Stimulated activated naive CD4-positive, alpha-beta T cell treated with Interleukin-2 at 50 U/mL for 16 hours (primary cell): ENCODE results near the gene GDPD4.

Experiments used
- DNase-seq: peaks from one replicate; lab custom pipeline; 2025; lab: John Stamatoyannopoulos, UW

GDPD4 gene

DNA sequence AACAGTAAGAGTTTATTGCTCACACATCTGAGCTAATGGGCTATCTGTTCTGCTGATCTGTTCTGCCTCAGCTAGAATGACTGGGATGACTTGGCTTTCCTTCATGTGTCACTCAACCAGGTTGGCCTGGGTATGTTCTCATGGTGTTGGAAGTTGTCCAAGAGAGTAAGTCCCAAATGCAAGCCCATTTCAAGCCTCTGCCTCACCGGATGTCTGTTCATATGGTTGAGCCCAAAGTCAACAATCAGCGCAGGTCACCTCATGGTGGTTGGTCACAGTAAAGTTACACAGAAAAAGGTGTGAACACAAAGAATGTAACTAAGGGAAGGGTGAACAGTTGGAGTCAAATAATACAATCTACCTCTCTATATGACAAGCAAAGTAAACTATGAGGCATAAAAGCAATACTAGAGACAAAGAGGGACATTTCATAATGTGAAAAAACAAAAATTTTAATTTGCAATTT lies 1.9 kb downstream of the GDPD4 start:
- DNase-seq: no peak

- no peak for DNase-seq
Measured at GRCh38 chr11:77294040-77294439, 7.4 kb downstream of the GDPD4 start.

DNA sequence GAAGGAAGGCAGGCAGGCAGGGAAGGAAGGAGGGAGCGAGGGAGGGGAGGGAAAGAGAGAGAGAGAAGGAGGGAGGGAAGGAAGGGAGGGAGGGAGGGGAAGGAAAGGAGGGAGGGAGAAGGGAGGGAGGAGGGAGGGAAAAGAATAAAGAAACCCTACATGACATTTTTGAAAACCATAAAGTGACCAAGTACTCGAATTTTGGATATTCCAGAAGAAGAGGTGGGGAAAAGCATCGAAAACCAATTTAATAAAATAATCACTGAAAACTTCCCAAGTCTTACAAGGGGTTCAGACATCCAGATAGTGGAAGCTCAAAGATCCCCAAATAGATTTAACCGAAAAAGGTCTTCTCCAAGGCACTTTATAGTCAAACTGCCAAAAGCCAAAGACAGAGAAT lies 11.7 kb downstream of the GDPD4 start:
- DNase-seq: no peak

GRCh38 chr11:77287615-77288273 lies 13.7 kb downstream of the GDPD4 start:
- no peak for DNase-seq

GRCh38 chr11:77287136-77287535 lies 14.3 kb downstream of the GDPD4 start:
- no peak for DNase-seq

DNA sequence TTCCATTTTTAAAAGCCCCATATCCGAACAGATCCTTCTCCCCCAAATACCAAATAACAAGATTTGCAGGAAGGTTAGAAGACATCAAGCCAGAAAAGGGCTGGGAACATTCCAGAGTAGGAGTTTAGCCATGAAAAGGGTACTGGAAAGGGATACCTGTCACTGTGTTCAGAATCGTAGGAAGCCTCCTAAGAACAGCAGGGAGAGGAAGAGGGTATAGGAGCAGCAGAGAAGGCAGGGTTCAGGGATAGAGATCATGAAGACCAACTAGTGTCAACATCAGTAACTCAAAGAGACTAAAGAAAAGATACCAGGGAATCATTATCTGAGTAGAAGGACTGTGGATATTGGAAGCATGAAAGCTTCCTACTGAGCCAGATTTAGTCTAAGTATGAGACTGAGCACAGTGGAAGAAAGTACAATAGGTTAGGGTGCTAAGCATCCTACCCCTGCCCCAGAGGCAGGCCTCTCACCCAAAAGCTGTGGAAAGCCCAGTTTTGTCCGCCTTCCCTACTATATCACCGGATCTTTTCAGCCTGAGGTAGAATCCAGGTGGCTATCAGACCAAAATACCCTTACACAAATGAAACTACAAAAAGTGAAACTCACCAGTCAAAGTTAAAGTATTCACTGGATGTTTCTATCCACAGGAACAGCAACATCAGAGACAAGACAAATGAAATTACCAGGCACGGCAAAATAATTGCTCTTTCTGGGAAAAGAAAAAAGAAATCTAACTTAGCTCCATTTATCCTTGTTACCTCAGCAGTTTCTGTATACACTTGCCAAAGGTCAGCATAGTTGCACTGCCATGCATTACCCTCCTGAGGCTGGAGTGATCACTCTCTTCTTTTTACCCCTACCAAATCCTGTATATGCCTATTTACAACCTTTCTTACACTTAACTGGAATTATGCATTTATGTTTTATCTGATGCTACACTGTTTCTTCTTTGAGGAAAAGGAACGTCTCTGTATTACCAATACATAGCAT lies 16.7 kb downstream of the GDPD4 start:
- no peak for DNase-seq

DNA sequence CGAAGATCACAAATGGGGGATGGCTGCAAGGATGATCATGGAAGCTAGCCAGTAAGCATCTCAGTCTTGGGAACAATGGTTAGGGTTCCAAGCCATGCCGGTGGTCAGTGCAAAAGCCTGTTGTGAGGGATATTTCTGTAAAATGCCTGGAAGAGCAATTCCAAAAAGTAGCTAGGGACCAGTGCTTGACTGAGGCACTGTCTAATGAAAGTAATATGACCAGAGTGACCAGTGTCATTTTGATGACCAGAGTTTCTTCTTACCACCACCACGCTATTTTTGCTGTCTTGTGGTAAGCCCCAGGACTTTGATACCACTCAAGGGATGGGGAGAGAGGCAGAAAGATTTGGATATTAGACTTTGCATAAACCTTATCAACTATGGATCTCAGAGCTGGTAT lies 18.4 kb downstream of the GDPD4 start:
- DNase-seq: no peak

- no peak for DNase-seq
Measured at GRCh38 chr11:77278595-77279506, 22.6 kb downstream of the GDPD4 start.

DNA sequence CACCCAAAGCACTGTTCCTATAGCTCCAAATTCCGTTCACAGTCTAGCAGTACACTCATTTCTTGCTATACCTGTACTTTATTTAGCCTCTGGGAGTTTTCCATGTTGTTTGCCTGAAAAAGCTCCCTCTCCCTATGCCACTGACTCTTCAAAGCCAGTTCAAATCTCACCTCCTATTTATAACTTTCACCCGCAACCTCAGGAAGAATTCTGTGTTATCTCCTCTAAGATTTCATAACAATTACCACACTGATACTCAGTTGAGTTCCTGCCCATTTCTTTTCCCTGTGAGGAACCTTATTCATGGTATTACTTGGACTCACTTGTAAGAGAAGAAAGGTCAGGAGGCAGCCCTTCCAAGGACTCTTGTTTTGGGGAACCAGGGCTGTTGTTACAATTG lies 25.2 kb downstream of the GDPD4 start:
- DNase-seq: no peak

DNA sequence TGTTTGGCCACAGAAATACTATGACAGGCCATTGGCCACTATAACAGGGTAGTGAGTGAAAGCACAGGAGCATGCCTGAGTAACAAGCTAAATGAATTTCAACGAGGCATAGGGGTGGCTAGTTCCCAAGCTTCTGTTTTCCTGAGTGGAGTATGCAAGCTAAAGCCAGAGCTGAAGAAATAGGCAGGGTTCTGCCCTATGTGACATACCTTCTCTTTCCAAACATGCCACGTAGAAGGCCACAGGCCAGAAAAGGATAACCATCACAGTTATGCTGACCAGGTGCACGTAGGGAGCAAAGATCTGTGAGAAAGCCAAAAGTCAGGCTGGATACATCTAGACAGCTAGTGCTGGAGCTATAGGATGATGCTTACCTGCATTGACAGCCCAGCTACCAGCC lies 30.6 kb downstream of the GDPD4 start:
- DNase-seq: no peak

GRCh38 chr11:77269484-77270123 lies 31.9 kb downstream of the GDPD4 start:
- DNase-seq: no peak

GRCh38 chr11:77267962-77268361 lies 33.5 kb downstream of the GDPD4 start:
- DNase-seq: no peak

DNA sequence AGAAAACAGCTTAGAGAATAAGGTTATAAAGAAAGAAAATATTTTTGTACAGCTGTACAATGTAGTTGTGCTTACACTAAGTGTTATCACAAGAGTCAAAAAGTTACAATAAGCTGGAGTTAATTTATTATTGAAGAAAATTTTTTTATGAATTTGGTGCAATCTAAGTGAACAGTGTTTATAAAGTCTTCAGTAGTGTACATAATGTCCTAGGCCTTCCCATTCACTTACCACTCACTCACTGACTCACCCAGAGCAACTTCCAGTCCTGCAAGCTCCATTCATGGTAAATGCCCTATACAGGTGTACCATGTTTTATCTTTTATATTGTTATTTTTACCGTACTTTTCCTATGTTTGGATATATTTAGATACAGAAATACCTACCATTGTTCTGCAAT lies 34.7 kb downstream of the GDPD4 start:
- DNase-seq: no peak

- DNase-seq: no peak
Measured at GRCh38 chr11:77262803-77263202, 38.7 kb downstream of the GDPD4 start.

DNA sequence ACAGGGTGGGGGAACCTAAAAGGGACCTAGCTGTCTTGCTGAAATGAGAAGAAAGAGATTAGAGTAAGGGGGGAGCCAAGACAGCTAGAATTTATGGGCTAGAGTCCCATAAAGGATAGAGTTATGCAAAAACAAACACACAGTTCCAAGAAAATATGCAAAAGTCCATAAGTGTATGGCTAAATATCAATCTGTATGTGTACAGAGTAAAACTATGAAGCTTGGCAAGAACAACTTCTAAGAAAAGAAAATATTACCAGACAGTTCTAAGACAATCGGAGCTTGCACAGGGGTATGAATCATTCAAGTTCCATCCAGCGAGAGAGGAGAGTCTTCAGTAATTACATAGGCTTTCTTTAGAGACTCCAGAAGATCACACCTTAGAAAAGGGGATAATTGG lies 41.8 kb downstream of the GDPD4 start:
- no peak for DNase-seq

GRCh38 chr11:77253690-77254089 lies 47.8 kb downstream of the GDPD4 start:
- DNase-seq: no peak

GRCh38 chr11:77252555-77253270 lies 48.8 kb downstream of the GDPD4 start:
- no peak for DNase-seq

DNA sequence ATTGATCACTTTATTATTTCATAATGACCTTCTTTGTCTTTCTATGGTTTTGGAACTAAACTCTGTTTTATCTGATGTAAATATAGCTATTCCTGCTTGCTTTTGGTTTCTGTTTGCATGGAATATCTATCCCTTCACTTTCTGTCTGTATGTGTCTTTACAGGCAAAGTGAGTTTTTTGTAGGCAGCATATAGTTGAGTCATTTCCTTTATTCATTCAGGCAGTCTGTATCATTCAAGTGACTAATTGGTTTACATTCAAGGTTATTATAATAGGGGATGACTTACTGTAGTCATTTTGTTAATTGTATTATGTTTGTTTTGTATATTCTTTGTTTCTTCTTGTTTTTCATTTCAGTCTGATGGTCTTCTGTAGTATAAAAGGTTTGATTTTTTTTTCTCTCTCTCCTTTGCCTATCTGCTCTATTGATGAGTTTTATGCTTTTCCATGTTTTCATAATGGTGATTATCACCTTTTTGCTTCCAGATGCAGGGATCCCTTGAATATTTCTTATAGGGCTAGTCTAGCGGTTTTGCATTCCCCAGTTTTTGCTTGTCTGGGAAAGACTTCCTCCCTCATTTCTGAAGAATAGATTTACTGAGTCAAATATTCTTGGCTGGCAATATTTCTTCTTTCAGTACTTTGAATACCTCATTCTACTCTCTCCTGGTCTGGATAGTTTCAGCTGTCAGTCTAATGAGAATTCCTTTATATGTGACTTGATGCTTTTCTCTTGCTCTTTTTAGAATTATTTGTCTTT lies 50.4 kb downstream of the GDPD4 start:
- DNase-seq: no peak

GRCh38 chr11:77249427-77249826 lies 52.1 kb downstream of the GDPD4 start:
- no peak for DNase-seq
